Activated effector memory CD4-positive, alpha-beta T cell treated with Interleukin-2 at 50 U/mL for 16 hours (primary cell): ENCODE data around the gene UGT1A6.
"Not testable (repeated sequence)": the region's sequence is repeated elsewhere in the genome, so short reads cannot be mapped to it uniquely, and the experiment has no call there.

Source experiments
- DNase-seq: peaks from one replicate; pipeline ENCODE4 v3.0.0-alpha.2; 2020

The UGT1A6 gene

GRCh38 chr2:233736868-233737653, 44.4 kb downstream of the UGT1A6 start:
- not testable (repeated sequence) for DNase-seq

GRCh38 chr2:233740870-233741269, 48.2 kb downstream of the UGT1A6 start:
- no peak for DNase-seq

- DNase-seq, result no peak
These were observed 51.0 kb downstream of the UGT1A6 start for GRCh38 chr2:233743464-233744259.

GRCh38 chr2:233745073-233745755, 52.5 kb downstream of the UGT1A6 start:
- no peak for DNase-seq

- not testable (repeated sequence) for DNase-seq
These were observed 53.1 kb downstream of the UGT1A6 start for GRCh38 chr2:233745838-233746237.

GRCh38 chr2:233746475-233747282, 54.0 kb downstream of the UGT1A6 start:
- no peak for DNase-seq

- no peak for DNase-seq
These were observed 54.5 kb downstream of the UGT1A6 start for GRCh38 chr2:233747283-233747544.

- not testable (repeated sequence) for DNase-seq
These were observed 58.0 kb downstream of the UGT1A6 start for GRCh38 chr2:233750689-233751088.

- not testable (repeated sequence) for DNase-seq
These were observed 58.7 kb downstream of the UGT1A6 start for GRCh38 chr2:233751212-233752009.

- no peak for DNase-seq
These were observed 62.4 kb downstream of the UGT1A6 start for GRCh38 chr2:233754872-233755611.

- DNase-seq, result no peak
These were observed 63.9 kb downstream of the UGT1A6 start for GRCh38 chr2:233756429-233757081.

GRCh38 chr2:233758141-233758540, 65.5 kb downstream of the UGT1A6 start:
- no peak for DNase-seq

- no peak for DNase-seq
These were observed 66.2 kb downstream of the UGT1A6 start for GRCh38 chr2:233758849-233759248.

GRCh38 chr2:233760043-233760442, 67.4 kb downstream of the UGT1A6 start, which contains the start of gene UGT1A1:
Gene UGT1A1 (plus strand): TSS chr2:233760270. CDS start chr2:233760288, 18 bp downstream.
- no peak for DNase-seq

- no peak for DNase-seq
These were observed 68.5 kb downstream of the UGT1A6 start for GRCh38 chr2:233761040-233761769.

GRCh38 chr2:233764264-233764663, 71.6 kb downstream of the UGT1A6 start:
- no peak for DNase-seq

- no peak for DNase-seq
These were observed 72.1 kb downstream of the UGT1A6 start for GRCh38 chr2:233764761-233765160.

- no peak for DNase-seq
These were observed 73.7 kb downstream of the UGT1A6 start for GRCh38 chr2:233766416-233766815.

GRCh38 chr2:233768076-233768475, 75.4 kb downstream of the UGT1A6 start:
- no peak for DNase-seq

- DNase-seq, result no peak
These were observed 76.6 kb downstream of the UGT1A6 start for GRCh38 chr2:233769260-233769659.
